Activated CD4-positive, alpha-beta T cell treated with anti-CD3 and anti-CD28 coated beads, Interleukin-2, amount 10 ng/mL, durations not matched to agents 24 days and 14 days (primary cell): ENCODE measurements around the gene ITIH5. TPM values are rescaled to one million over a fixed set of nuclear protein-coding genes. Genes with fewer than 3 reads are reported as not detected.

Experiments
- DNase-seq: peaks from one replicate; pipeline ENCODE4 v3.0.0; 2022
- H3K27ac Mint-ChIP-seq: one replicate; pipeline ENCODE4 v1.8.0; 2022; ENCODE audit warnings: mild to moderate bottlenecking, mixed read lengths
- H3K27me3 Mint-ChIP-seq: one replicate; pipeline ENCODE4 v1.8.0; 2022; ENCODE audit warnings: mixed read lengths
- H3K36me3 Mint-ChIP-seq: one replicate; pipeline ENCODE4 v1.8.0; 2022; ENCODE audit warnings: low read depth, mild to moderate bottlenecking, mixed read lengths
- H3K4me1 Mint-ChIP-seq: one replicate; pipeline ENCODE4 v1.8.0; 2021; ENCODE audit warnings: mixed read lengths
- H3K4me3 Mint-ChIP-seq: one replicate; pipeline ENCODE4 v1.8.0; 2022; ENCODE audit warnings: mild to moderate bottlenecking, moderate library complexity, mixed read lengths
- H3K9me3 Mint-ChIP-seq: one replicate; pipeline ENCODE4 v1.8.0; 2021; ENCODE audit warnings: mixed read lengths
- intact Hi-C: fragments of 100-400 bp; cut with micrococcal nuclease; formaldehyde crosslinking; loops from one replicate; pipeline ENCODE4 v1.15.1; 2023
- total RNA-seq: library from RNA; stranded (reverse); gene quantifications from 2 replicates; pipeline ENCODE4 v1.2.3, GENCODE V29; 2022

Gene ITIH5
- total RNA-seq, 1 donor from 2014 or later = not detected

GRCh38 chr10:7596356-7596755 is 70.4 kb downstream of the ITIH5 start:
- H3K36me3 Mint-ChIP-seq = no peaks in the 10 kb centered on the region
- no peaks in the 10 kb centered on the region for H3K9me3 Mint-ChIP-seq
- intact Hi-C loops = no loop called here
- DNase-seq = no peak
- no peak overlapping the region for H3K4me3 Mint-ChIP-seq
- H3K27me3 Mint-ChIP-seq = peaks cover 9% of the 10 kb centered on the region
- no peak overlapping the region for H3K27ac Mint-ChIP-seq
- H3K4me1 Mint-ChIP-seq = peaks cover 4% of the 10 kb centered on the region

- no peak overlapping the region for H3K27ac Mint-ChIP-seq
- no peaks in the 10 kb centered on the region for H3K4me1 Mint-ChIP-seq
- intact Hi-C loops = no loop called here
- DNase-seq = no peak
- H3K27me3 Mint-ChIP-seq = peaks cover 1% of the 10 kb centered on the region
- no peaks in the 10 kb centered on the region for H3K36me3 Mint-ChIP-seq
- H3K4me3 Mint-ChIP-seq = no peak overlapping the region
- no peaks in the 10 kb centered on the region for H3K9me3 Mint-ChIP-seq
Observed at GRCh38 chr10:7593905-7594304, 72.9 kb downstream of the ITIH5 start.

DNA sequence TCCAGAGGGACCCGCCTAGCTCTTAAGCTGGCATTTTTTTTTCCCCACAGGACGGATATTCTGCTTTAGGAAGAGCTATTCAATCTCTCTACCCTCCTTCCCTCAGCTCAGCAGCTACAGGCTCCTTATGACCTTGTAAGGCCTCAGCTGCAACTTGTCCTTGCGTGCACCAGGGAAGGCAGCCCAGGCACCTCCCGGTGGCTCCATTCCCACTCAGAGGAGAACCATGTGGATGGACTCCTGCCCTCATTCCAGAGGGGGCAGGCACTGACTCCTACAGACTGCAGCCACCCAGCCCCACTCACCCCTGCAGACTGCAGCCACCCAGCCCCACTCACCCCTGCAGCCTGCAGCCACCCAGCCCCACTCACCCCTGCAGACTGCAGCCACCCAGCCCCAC is 73.7 kb downstream of the ITIH5 start:
- no peaks in the 10 kb centered on the region for H3K9me3 Mint-ChIP-seq
- DNase-seq = no peak
- no peaks in the 10 kb centered on the region for H3K36me3 Mint-ChIP-seq
- H3K4me3 Mint-ChIP-seq = no peak overlapping the region
- intact Hi-C loops = no loop called here
- no peak overlapping the region for H3K27ac Mint-ChIP-seq
- H3K4me1 Mint-ChIP-seq = no peaks in the 10 kb centered on the region
- no peaks in the 10 kb centered on the region for H3K27me3 Mint-ChIP-seq

DNA sequence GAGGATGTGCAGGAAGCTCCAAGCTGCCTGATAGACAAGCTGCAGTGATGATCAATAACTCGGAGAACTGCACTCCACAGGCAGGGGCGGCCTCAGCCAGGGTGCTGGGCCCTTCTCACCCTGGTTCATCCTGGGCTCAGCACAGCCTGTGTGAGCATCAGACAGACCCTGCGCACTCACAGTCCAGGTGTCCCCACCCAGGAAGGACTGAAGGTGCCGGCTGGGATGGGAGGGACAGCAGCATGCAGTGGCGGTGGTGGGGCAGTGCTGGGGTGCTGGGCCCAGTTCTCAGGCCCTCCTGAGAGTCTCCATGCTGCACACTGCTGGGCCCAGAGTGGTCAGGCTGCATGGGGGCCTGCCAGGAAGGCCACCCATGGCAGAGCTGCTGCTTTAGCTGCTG is 74.1 kb downstream of the ITIH5 start:
- H3K36me3 Mint-ChIP-seq = no peaks in the 10 kb centered on the region
- no peaks in the 10 kb centered on the region for H3K9me3 Mint-ChIP-seq
- H3K4me1 Mint-ChIP-seq = no peaks in the 10 kb centered on the region
- no peak for DNase-seq
- H3K27me3 Mint-ChIP-seq = no peaks in the 10 kb centered on the region
- H3K4me3 Mint-ChIP-seq = no peak overlapping the region
- intact Hi-C loops = no loop called here
- no peak overlapping the region for H3K27ac Mint-ChIP-seq

GRCh38 chr10:7590271-7590670 is 76.5 kb downstream of the ITIH5 start:
- Mint-ChIP-seq H3K36me3 (no peaks in the 10 kb centered on the region), H3K27ac (no peak overlapping the region), H3K9me3 (no peaks in the 10 kb centered on the region), H3K4me1 (no peaks in the 10 kb centered on the region), H3K27me3 (peaks cover 4% of the 10 kb centered on the region), H3K4me3 (no peak overlapping the region)
- no peak for DNase-seq
- intact Hi-C loops = no loop called here

- Mint-ChIP-seq H3K9me3 (no peaks in the 10 kb centered on the region), H3K27ac (no peak overlapping the region), H3K4me1 (no peaks in the 10 kb centered on the region), H3K27me3 (peaks cover 5% of the 10 kb centered on the region), H3K4me3 (no peak overlapping the region), H3K36me3 (no peaks in the 10 kb centered on the region)
- no peak for DNase-seq
- intact Hi-C loops = no loop called here
Observed at GRCh38 chr10:7589748-7590147, 77.0 kb downstream of the ITIH5 start.

DNA sequence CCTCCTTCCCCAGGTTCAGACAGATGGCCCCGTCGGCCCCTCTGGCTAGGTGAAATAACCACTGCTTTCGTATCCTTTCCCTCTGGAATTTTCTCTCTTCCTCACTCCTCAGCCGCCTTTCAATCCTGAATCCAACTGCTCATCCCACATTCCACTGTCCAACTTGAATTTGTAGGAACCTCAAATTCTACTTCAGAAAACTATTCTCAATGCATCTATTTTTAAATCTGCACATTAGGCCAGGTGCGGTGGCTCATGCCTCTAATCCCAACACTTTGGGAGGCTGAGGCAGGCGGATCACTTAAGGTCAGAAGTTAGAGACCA is 78.9 kb downstream of the ITIH5 start:
- H3K4me1 Mint-ChIP-seq = no peaks in the 10 kb centered on the region
- no peak overlapping the region for H3K27ac Mint-ChIP-seq
- no peak for DNase-seq
- no peaks in the 10 kb centered on the region for H3K9me3 Mint-ChIP-seq
- no peak overlapping the region for H3K4me3 Mint-ChIP-seq
- H3K36me3 Mint-ChIP-seq = no peaks in the 10 kb centered on the region
- intact Hi-C loops = no loop called here
- H3K27me3 Mint-ChIP-seq = peaks cover 7% of the 10 kb centered on the region

- Mint-ChIP-seq H3K4me1 (no peaks in the 10 kb centered on the region), H3K9me3 (no peaks in the 10 kb centered on the region), H3K27ac (no peak overlapping the region), H3K4me3 (no peak overlapping the region), H3K27me3 (peaks cover 7% of the 10 kb centered on the region), H3K36me3 (no peaks in the 10 kb centered on the region)
- no peak for DNase-seq
- intact Hi-C loops = no loop called here
Observed at GRCh38 chr10:7587168-7587864, 79.5 kb downstream of the ITIH5 start.

GRCh38 chr10:7585228-7585627 is 81.5 kb downstream of the ITIH5 start:
- intact Hi-C loops = no loop called here
- H3K4me1 Mint-ChIP-seq = no peaks in the 10 kb centered on the region

GRCh38 chr10:7583626-7584025 is 83.1 kb downstream of the ITIH5 start:
- intact Hi-C loops = no loop called here
- Mint-ChIP-seq H3K4me3 (no peak overlapping the region), H3K36me3 (no peaks in the 10 kb centered on the region), H3K9me3 (no peaks in the 10 kb centered on the region), H3K27me3 (peaks cover 7% of the 10 kb centered on the region), H3K4me1 (no peaks in the 10 kb centered on the region), H3K27ac (no peak overlapping the region)
- no peak for DNase-seq

More at GRCh38 chr10:7585228-7585627, 81.5 kb downstream of the ITIH5 start:
- no peaks in the 10 kb centered on the region for H3K9me3 Mint-ChIP-seq
- H3K36me3 Mint-ChIP-seq = no peaks in the 10 kb centered on the region
- no peak for DNase-seq
- H3K27ac Mint-ChIP-seq = no peak overlapping the region
- no peak overlapping the region for H3K4me3 Mint-ChIP-seq
- H3K27me3 Mint-ChIP-seq = peaks cover 7% of the 10 kb centered on the region

GRCh38 chr10:7580520-7580919 is 86.2 kb downstream of the ITIH5 start:
- intact Hi-C loops = no loop called here
- no peak for DNase-seq
- no peak overlapping the region for H3K27ac Mint-ChIP-seq

DNA sequence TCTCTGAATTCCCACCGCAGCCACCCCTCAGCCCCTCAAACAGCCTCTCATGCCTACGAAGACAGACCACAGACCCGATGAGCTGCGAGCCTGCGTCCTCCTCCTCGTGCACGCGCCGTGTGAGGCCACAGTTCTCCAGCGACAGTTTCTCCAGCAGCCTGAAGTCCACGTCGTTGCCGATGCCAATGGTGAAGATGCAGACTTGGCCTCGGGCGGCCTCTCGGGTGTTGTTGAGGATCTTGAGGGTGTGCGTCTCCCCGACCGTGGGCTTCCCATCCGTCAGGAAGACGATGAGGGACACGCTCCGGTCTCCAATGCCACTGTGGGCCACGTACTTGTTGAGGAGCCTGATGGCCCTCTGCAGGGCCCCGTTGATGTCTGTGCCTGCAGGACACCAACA is 87.1 kb downstream of the ITIH5 start:
- Mint-ChIP-seq H3K27ac (no peak overlapping the region), H3K9me3 (no peaks in the 10 kb centered on the region), H3K4me1 (no peaks in the 10 kb centered on the region), H3K4me3 (no peak overlapping the region), H3K36me3 (no peaks in the 10 kb centered on the region), H3K27me3 (peaks cover 6% of the 10 kb centered on the region)
- DNase-seq = no peak
- intact Hi-C loops = no loop called here

More at GRCh38 chr10:7580520-7580919, 86.2 kb downstream of the ITIH5 start:
- Mint-ChIP-seq H3K4me3 (no peak overlapping the region), H3K9me3 (no peaks in the 10 kb centered on the region), H3K36me3 (no peaks in the 10 kb centered on the region), H3K4me1 (no peaks in the 10 kb centered on the region), H3K27me3 (peaks cover 7% of the 10 kb centered on the region)

GRCh38 chr10:7577579-7577978 is 89.2 kb downstream of the ITIH5 start:
- DNase-seq = no peak
- no peaks in the 10 kb centered on the region for H3K9me3 Mint-ChIP-seq
- H3K27me3 Mint-ChIP-seq = peaks cover 8% of the 10 kb centered on the region
- H3K36me3 Mint-ChIP-seq = no peaks in the 10 kb centered on the region
- H3K4me3 Mint-ChIP-seq = no peak overlapping the region
- no peaks in the 10 kb centered on the region for H3K4me1 Mint-ChIP-seq
- no peak overlapping the region for H3K27ac Mint-ChIP-seq
- intact Hi-C loops = no loop called here

GRCh38 chr10:7577176-7577575 is 89.6 kb downstream of the ITIH5 start:
- Mint-ChIP-seq H3K27me3 (peaks cover 8% of the 10 kb centered on the region), H3K4me3 (no peak overlapping the region), H3K9me3 (no peaks in the 10 kb centered on the region), H3K4me1 (no peaks in the 10 kb centered on the region), H3K36me3 (no peaks in the 10 kb centered on the region), H3K27ac (no peak overlapping the region)
- no peak for DNase-seq
- intact Hi-C loops = no loop called here

DNA sequence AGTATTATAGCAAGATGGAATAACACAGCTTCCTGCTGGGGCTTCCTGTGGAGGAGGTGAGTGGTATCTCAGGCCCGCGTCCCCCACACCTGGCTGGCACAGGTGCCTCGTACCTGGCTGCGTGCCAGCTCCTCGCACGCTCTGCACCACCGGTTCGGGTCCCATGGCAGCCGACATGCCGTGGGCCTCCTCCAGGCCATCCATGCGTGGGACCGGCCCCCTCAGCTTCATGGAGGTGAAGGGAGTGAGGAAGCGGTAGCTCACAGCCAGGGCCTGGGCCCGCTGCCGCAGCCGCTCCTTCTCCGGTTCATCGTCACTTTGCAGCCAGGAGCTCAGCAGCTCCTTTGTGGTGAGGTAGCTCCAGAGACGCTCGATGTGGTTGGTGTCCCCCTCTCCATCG is 90.4 kb downstream of the ITIH5 start:
- Mint-ChIP-seq H3K27ac (no peak overlapping the region), H3K27me3 (peaks cover 8% of the 10 kb centered on the region), H3K36me3 (no peaks in the 10 kb centered on the region), H3K4me1 (no peaks in the 10 kb centered on the region), H3K9me3 (no peaks in the 10 kb centered on the region), H3K4me3 (no peak overlapping the region)
- DNase-seq = no peak
- intact Hi-C loops = no loop called here
